ENCODE measurements around the gene TRAK1.

- TF ChIP-seq CTCF (IDR thresholded peaks at IDR 0.05 in 2 of 3, conservative IDR thresholded peaks at IDR 0.05 in 1 of 3; ENCODE audit: control insufficient read depth in 2 of 3, extremely low read depth in 1 of 3, insufficient read depth in 1 of 3, low read depth in 3 of 3, low read length in 3 of 3) (no peak), HDAC6 (IDR thresholded peaks at IDR 0.05; ENCODE audit: unreplicated experiment) (no peak), MYC (IDR thresholded peaks at IDR 0.05; ENCODE audit: insufficient read depth, insufficient read length, insufficient replicate concordance, low read length, severe bottlenecking) (no peak), SIN3A (IDR thresholded peaks at IDR 0.05; ENCODE audit: low read depth, low read length) (no peak), BMI1 (IDR thresholded peaks at IDR 0.05; ENCODE audit: borderline replicate concordance) (no peak), YY1 (IDR thresholded peaks at IDR 0.05; ENCODE audit: low read depth, low read length) (no peak), CREB1 (IDR thresholded peaks at IDR 0.05; ENCODE audit: low read depth) (no peak), GABPA (IDR thresholded peaks at IDR 0.05; ENCODE audit: low read depth) (no peak)
Measured at GRCh38 chr3:42120866-42121265, 29.7 kb downstream of the TRAK1 start.

Data from GM12878 (cell line).